ENCODE measurements around the gene UQCR11. TPM values are rescaled to one million over a fixed set of nuclear protein-coding genes. Genes with fewer than 3 reads are reported as not detected.

Gene UQCR11
- total and polyA plus RNA-seq, 2 donors (not counting 3 experiments of a cell fraction or from before 2014, with no cell fraction given), result 165 to 210 TPM

GRCh38 chr19:1555487-1556389 is 49.5 kb downstream of the UQCR11 start:
- FAIRE-seq (no peak), DNase-seq (ENCODE audit: low read depth, low spot score) (no peak)
- no peaks in the 10 kb centered on the region for H3K27me3 ChIP-seq (ENCODE audit: control insufficient read depth in 2 of 2, insufficient read depth in 2 of 2, low read length in 2 of 2)
- H3K9ac ChIP-seq (replicated peaks; ENCODE audit: extremely low read depth, insufficient read depth, low read length), result no peak overlapping the region
- TF ChIP-seq, protein P1, sequence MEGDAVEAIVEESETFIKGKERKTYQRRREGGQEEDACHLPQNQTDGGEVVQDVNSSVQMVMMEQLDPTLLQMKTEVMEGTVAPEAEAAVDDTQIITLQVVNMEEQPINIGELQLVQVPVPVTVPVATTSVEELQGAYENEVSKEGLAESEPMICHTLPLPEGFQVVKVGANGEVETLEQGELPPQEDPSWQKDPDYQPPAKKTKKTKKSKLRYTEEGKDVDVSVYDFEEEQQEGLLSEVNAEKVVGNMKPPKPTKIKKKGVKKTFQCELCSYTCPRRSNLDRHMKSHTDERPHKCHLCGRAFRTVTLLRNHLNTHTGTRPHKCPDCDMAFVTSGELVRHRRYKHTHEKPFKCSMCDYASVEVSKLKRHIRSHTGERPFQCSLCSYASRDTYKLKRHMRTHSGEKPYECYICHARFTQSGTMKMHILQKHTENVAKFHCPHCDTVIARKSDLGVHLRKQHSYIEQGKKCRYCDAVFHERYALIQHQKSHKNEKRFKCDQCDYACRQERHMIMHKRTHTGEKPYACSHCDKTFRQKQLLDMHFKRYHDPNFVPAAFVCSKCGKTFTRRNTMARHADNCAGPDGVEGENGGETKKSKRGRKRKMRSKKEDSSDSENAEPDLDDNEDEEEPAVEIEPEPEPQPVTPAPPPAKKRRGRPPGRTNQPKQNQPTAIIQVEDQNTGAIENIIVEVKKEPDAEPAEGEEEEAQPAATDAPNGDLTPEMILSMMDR (IDR thresholded peaks at IDR 0.05; ENCODE audit: extremely low read depth in 1 of 2, insufficient read depth in 1 of 2, low read depth in 1 of 2, low read length in 2 of 2), result no peak
- TF ChIP-seq EZH2 (IDR thresholded peaks at IDR 0.05; ENCODE audit: borderline replicate concordance, low read depth, low read length, severe bottlenecking) (no peak), MYC (IDR thresholded peaks at IDR 0.05; ENCODE audit: low read depth, low read length) (no peak)
- H3K4me1 ChIP-seq (ENCODE audit: control insufficient read depth, extremely low read depth, insufficient read depth, low read length), result no peaks in the 10 kb centered on the region
- H3K9me1 ChIP-seq (replicated peaks; ENCODE audit: control insufficient read depth, extremely low read depth, insufficient read depth, low read length), result no peaks in the 10 kb centered on the region
- peaks cover 30% of the 10 kb centered on the region for H3K79me2 ChIP-seq (ENCODE audit: control insufficient read depth, insufficient read depth, low read length)
- intact Hi-C loops (cut with micrococcal nuclease), result no loop called here
- H3K4me2 ChIP-seq (ENCODE audit: insufficient read depth, low read length), result no peak overlapping the region
- no peak overlapping the region for H3K27ac ChIP-seq (ENCODE audit: insufficient read depth, low read depth, low read length)
- ChIA-PET CTCF (no interaction called here), POLR2A (no interaction called here)
- H3K36me3 ChIP-seq (ENCODE audit: control insufficient read depth in 2 of 2, extremely low read depth in 1 of 2, insufficient read depth in 2 of 2, low read length in 2 of 2), result peaks cover 10 to 14% of the 10 kb centered on the region in 2 experiments
- H3K4me3 ChIP-seq (replicated peaks in 1 of 3; ENCODE audit: insufficient read depth in 1 of 3, low read depth in 1 of 3, low read length in 3 of 3), result no peak overlapping the region
- no peaks in the 10 kb centered on the region for H4K20me1 ChIP-seq (replicated peaks; ENCODE audit: control insufficient read depth, extremely low read depth, insufficient read depth, low read length)
- dilution Hi-C loops (cut with MboI; ENCODE audit: extremely low pct_ligation_motif_present, low sequenced_read_pairs), result no loop called here
- no peaks in the 10 kb centered on the region for H3K9me3 ChIP-seq (replicated peaks; ENCODE audit: control insufficient read depth, insufficient read depth, low read length)
- no peak overlapping the region for H2AFZ ChIP-seq (ENCODE audit: low read depth, low read length)
- BruUV-seq (replicated peaks), result no TSS peak

GRCh38 chr19:1554968-1555367 is 50.3 kb downstream of the UQCR11 start:
- dilution Hi-C loops (cut with MboI; ENCODE audit: extremely low pct_ligation_motif_present, low sequenced_read_pairs), result no loop called here
- Histone ChIP-seq H3K79me2 (ENCODE audit: control insufficient read depth, insufficient read depth, low read length) (peaks cover 22% of the 10 kb centered on the region), H3K9ac (replicated peaks; ENCODE audit: extremely low read depth, insufficient read depth, low read length) (no peak overlapping the region), H3K36me3 (ENCODE audit: control insufficient read depth in 2 of 2, extremely low read depth in 1 of 2, insufficient read depth in 2 of 2, low read length in 2 of 2) (peaks cover 10% of the 10 kb centered on the region in 2 experiments), H3K4me3 (replicated peaks in 1 of 3; ENCODE audit: insufficient read depth in 1 of 3, low read depth in 1 of 3, low read length in 3 of 3) (no peak overlapping the region), H3K27me3 (ENCODE audit: control insufficient read depth in 2 of 2, insufficient read depth in 2 of 2, low read length in 2 of 2) (no peaks in the 10 kb centered on the region), H3K27ac (ENCODE audit: insufficient read depth, low read depth, low read length) (no peak overlapping the region), H3K9me1 (replicated peaks; ENCODE audit: control insufficient read depth, extremely low read depth, insufficient read depth, low read length) (no peaks in the 10 kb centered on the region), H3K4me1 (ENCODE audit: control insufficient read depth, extremely low read depth, insufficient read depth, low read length) (no peaks in the 10 kb centered on the region), H2AFZ (ENCODE audit: low read depth, low read length) (no peak overlapping the region), H4K20me1 (replicated peaks; ENCODE audit: control insufficient read depth, extremely low read depth, insufficient read depth, low read length) (no peaks in the 10 kb centered on the region), H3K4me2 (ENCODE audit: insufficient read depth, low read length) (no peak overlapping the region), H3K9me3 (replicated peaks; ENCODE audit: control insufficient read depth, insufficient read depth, low read length) (no peaks in the 10 kb centered on the region)
- no TSS peak for BruUV-seq (replicated peaks)
- intact Hi-C loops (cut with micrococcal nuclease), result no loop called here
- FAIRE-seq (no peak), DNase-seq (ENCODE audit: low read depth, low spot score) (no peak)
- POLR2A ChIA-PET, result no interaction called here
- CTCF ChIA-PET, result interaction anchor here (1.3 kb wide), 1 partner anchor 9 kb away, joined by 3 read pairs; no protein-coding TSS in a partner anchor
- TF ChIP-seq, protein P1 (IDR thresholded peaks at IDR 0.05; ENCODE audit: extremely low read depth in 1 of 2, insufficient read depth in 1 of 2, low read depth in 1 of 2, low read length in 2 of 2), result no peak
- TF ChIP-seq POLR2A (IDR thresholded peaks at IDR 0.05; ENCODE audit: low read depth, low read length) (no peak), MYC (IDR thresholded peaks at IDR 0.05; ENCODE audit: low read depth, low read length) (no peak), JUN (IDR thresholded peaks at IDR 0.05; ENCODE audit: borderline replicate concordance, insufficient read depth, insufficient read length, low read depth) (no peak), POLR2AphosphoS5 (IDR thresholded peaks at IDR 0.05; ENCODE audit: insufficient read depth, low read depth, low read length) (no peak), GATA2 (IDR thresholded peaks at IDR 0.05; ENCODE audit: insufficient read depth, insufficient read length, low read depth, low read length) (no peak), FOS (IDR thresholded peaks at IDR 0.05; ENCODE audit: borderline replicate concordance, insufficient read depth, low read length) (no peak), EZH2 (IDR thresholded peaks at IDR 0.05; ENCODE audit: borderline replicate concordance, low read depth, low read length, severe bottlenecking) (no peak)
- TF ChIP-seq, protein P2, sequence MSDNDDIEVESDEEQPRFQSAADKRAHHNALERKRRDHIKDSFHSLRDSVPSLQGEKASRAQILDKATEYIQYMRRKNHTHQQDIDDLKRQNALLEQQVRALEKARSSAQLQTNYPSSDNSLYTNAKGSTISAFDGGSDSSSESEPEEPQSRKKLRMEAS (IDR thresholded peaks at IDR 0.05; ENCODE audit: insufficient read depth, insufficient read length), result no peak
